Upper lobe of left lung (tissue), 4 donors: ENCODE measurements around the gene PPP1R11.

ENCODE experiments used
- CTCF ChIP-seq, 6 experiments: fragments of 450-650 bp in 4 of 6; fragments of 200-600 bp in 2 of 6; sonication (generic) in 2 of 6; IDR thresholded peaks; one replicate each; pipeline ENCODE4 v1.5.1; 2016 to 2019; ENCODE audit warnings: antibody characterized with exemption in 6 of 6
- EP300 ChIP-seq, 4 donors: sonication (generic); formaldehyde crosslinking; IDR thresholded peaks; one replicate each; pipeline ENCODE4 v1.5.1; 2017; ENCODE audit warnings: antibody characterized with exemption in 4 of 4, control low read depth in 2 of 4
- POLR2A ChIP-seq, 4 donors: fragments of 450-650 bp; IDR thresholded peaks; one replicate each; pipeline ENCODE4 v1.5.1; 2016 to 2017; ENCODE audit warnings: antibody characterized with exemption in 4 of 4, mild to moderate bottlenecking in 2 of 4
- POLR2AphosphoS5 ChIP-seq, 2 donors: sonication (generic); formaldehyde crosslinking; IDR thresholded peaks; one replicate each; pipeline ENCODE4 v1.5.1; 2017; ENCODE audit warnings: antibody characterized with exemption in 2 of 2

- TF ChIP-seq CTCF (IDR thresholded peaks at IDR 0.05) (no peak), POLR2A (IDR thresholded peaks at IDR 0.05) (no peak), EP300 (IDR thresholded peaks at IDR 0.05) (no peak), POLR2AphosphoS5 (IDR thresholded peaks at IDR 0.05) (no peak)
Measured at GRCh38 chr6:30103872-30104179, 36.8 kb downstream of the PPP1R11 start.
